GM21515 (cell line): ENCODE results near the gene EYS.
"Not testable (repeated sequence)": the region's sequence is repeated elsewhere in the genome, so short reads cannot be mapped to it uniquely, and the experiment has no call there.

Experiments
- ATAC-seq: cut with Tn5 transposase; IDR thresholded peaks from one replicate; pipeline ENCODE4 v1.9.1; 2021; ENCODE audit not compliant: unreplicated experiment

Gene EYS

DNA sequence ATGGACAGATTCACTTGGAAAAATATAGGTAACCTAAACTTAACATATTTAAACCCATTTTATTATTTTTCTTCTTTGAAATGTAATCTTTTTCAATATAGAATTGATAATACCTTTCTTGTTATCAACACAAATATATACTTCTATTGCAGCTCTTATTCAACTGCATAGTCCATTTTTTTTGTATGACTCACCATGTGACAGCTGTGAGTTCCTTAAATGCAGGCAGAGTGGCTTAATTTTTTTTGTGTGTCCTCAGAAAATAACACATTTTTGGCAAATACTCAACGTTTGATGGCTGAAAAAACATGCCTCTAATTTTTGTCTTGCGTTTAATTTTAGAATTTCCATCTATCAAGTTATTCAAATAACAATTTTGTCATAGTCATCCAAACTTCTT is 1616.7 kb downstream of the EYS start:
- ATAC-seq = no peak

DNA sequence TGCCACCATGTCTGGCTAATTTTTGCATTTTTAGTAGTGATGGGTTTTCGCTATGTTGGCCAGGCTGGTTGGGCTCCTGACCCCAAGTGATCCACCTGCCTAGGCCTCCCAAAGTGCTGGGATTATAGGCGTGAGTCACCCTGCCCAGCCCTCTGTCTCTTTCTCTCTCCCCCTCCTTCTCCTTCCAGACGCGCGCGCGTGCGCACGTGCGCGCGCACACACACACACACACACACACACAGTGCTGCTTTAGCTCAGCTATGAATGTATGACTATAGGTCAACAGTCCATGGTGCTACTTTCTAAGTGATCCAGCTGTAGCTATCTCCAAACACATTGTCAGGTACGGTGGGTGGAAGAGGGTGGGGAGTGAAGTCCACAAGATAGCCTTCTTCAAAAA is 1621.9 kb downstream of the EYS start:
- ATAC-seq = no peak

DNA sequence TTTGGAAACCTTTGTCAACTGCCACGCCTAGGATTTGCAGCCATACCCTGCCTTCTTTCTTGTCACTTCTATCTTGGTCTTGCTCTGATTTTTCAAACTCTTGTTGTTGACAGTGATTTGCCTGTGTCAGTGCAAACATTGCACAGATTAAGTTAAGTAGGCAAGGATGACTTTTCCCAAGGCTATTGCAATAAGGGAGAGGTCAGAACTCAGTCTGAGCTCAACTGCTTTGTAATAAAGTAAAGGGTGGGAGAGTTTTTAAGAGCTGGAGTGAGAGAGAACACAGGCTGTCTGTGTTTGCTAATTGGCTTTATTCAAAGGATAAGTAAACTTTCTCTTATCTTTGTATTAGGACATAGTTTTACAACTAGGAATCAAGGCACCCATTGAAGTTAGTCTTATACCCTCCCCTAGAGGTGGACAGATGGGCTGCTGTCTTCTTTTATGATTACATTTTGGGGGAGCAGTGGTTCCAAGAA is 1622.8 kb downstream of the EYS start:
- no peak for ATAC-seq

DNA sequence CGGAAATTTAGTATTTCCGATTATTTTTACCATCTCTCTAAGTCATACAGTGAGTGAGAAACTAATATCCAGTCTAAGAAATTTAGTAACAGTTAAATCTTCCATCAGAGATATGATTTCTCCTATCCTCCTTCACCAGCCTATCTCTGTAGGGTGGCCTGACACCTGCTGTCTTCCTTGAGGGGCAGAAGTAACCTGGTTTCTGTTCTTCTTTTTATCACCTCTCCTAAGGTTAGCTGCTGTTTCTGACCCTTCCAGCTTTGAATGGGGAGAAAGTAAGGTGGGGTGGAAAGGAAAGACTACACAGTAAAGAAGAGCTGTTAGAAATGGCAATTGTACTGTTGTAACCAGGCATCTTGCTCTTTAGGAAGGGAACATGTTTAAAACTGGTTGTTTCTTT is 1623.8 kb downstream of the EYS start:
- no peak for ATAC-seq

DNA sequence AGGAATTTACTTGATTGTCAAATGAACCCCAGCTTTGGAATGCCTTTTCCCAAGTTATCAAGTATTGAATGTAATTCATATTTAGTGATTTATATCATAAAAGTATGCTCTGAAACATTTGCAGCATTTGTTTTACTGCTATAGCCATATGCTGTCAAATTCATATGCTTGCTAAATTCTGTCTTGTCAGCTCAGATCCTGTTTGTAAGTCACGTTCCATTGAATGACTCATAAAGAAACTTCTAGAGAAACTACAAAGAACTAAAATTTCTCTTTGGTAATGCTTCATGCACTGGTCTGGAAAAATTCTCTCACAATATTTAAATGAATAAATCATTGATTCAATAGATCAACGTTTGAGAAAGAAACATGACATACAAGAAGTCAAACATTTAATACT is 1625.6 kb downstream of the EYS start:
- ATAC-seq = no peak

DNA sequence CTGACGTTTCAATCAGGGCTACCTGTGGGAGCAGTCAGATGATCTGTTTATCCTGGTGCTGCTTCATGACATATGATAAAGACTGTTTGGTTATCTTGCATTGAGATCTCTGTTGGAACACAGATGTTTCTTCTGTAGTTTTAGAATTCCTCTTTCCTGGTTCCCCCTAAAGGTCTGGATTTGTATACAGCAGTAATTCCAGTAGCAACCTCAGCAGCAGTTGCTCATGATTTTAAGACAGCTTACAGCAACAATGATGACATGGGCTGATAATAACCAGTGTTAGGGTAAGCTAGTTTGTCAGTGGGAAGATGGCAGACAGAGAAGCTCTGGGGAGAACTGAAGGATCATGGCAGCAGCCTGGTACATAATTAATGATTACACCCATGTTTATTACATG is 1632.0 kb downstream of the EYS start:
- ATAC-seq = no peak

DNA sequence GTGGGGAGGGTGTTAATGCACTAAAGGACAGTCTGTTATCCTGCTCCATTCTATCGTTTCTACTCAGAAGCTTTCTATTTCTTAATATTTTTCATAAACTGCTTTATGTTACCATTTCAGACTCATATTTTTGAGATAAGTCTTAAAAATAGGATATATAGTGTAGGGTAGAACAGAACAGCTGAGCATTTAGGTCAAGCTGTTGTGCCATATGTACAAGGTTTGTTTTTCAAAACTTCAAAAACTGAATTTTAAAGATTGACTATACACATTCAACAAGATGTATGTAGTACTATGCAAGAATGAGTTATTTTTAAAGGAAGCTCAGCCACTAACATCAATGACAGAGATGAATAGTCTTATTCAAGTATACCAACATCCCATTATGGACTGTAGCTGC is 1634.3 kb downstream of the EYS start:
- ATAC-seq = no peak

DNA sequence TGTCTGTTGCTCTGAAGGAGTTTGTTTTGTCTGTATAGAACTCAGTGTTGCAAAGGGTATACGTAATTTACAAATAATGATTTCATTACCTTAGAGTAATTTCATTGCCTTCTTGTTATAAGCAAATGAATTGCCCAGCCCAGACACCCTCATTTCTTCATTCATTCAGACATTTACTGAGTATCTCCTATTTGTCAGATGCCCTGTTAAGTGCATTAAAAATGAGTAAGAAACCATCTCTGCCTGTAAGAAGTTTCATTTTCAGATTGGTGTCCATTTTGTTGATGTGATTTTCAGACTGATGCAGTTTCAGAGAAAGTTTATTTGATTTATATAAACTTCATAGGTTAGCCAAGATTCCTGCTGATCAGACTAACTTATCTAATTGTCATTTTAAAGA is 1642.1 kb downstream of the EYS start:
- no peak for ATAC-seq

DNA sequence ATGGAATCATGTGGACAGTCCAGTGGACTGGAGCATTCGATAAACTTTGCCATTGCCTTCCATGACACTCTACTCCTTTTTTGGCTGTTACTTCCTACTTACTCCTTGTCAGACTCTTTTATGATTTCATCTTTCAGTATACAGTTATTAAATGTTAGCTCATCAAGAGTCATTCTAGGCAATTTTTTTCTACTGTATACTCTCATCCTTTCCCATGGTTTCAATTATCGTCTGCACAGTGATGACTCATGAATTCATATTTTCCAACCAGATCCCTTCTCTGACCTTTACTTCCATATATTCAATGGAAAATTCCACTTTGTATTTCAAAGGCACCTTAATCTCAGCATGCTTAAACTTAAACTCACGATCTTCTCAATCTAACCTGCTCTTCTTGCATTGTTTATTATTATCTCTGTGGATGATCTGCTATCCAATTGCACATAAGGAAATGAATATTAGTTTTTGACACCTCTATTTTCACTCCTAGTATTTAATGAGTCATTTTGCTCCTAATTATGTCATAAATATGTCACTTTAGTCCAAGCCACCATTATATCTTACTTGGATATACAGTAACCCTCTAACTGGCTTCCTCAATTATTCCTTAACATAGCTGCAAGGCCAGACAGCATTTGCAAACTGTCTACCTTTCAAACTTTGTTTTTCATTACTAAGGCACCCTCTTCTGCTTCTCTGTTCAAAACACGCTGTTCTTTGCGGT is 1643.9 kb downstream of the EYS start:
- ATAC-seq = no peak

DNA sequence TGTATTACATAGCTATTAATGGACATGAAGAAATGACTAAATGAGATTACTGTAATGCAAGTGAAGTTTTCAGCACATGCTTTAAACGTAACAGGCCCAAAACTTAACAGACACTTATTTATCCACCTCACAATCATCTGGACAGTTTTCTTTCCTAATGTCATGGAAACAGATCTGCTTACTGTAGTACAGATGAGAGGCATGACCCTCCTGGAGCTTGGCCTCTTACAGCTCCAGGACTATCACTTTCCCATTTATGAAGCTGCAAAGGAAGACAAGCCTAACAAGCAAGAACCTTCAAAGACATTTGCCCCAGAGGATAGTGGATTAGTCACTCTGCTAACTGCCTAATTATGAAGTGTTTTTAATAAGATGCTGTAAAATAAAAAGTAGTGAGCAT is 1652.2 kb downstream of the EYS start:
- ATAC-seq = no peak

DNA sequence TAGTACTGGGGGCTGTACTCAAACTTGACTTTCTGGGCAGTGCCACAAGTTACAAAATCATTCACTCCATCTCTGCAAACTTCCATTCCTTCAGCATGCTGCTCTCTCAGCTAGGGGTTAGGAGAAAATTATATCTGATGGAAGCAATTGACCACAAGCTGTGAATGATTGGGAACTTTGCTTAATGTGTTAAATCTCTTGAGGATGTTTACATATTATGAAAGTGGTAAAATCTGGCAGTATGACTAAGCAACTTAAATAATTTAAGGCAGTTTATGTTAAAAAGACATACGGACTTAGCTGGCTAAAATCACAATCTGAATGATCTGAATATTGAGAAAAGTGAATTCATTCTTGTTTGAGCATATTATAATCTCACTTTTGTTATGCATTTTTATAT is 1656.4 kb downstream of the EYS start:
- ATAC-seq = no peak

DNA sequence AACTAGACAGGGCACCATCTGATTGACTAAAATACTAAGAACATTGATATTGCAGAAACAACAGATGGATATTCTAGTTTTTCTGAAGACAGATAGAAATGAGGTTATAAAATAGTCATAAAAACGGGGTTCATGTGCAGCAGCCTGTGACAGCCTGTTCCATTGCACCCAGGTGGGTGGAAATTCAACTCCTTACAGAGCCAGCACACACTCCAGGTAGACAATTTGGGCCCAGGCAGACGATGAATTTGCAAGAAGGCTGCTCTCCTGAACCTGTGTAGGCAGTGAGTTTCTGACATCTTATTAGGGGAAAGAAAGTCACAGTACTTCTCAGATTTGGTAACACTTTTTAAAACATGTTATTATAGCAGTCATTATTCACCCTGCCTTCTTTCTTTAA is 1657.3 kb downstream of the EYS start:
- ATAC-seq = no peak

DNA sequence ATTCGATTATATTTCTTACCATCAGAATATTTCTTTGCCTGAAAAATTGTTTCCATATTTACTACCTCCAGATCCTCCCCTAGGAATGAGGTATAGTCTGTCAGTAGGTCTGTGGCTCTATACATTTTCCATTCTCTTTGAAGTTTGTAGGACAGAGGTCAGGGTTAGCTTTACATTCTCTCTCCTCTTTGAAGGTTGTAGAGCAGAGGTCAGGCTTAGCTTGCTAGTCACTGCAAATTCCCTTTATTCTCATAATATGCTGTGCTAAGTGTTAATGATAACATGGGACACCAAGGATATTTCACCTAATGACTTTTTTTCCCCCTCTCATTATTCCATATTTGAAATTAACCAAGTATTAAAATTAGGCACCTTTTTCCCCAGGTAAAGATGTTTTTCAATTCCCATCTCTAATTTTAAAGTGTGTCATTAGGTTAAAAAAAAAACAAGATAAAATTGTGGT is 1660.2 kb downstream of the EYS start:
- ATAC-seq = no peak

DNA sequence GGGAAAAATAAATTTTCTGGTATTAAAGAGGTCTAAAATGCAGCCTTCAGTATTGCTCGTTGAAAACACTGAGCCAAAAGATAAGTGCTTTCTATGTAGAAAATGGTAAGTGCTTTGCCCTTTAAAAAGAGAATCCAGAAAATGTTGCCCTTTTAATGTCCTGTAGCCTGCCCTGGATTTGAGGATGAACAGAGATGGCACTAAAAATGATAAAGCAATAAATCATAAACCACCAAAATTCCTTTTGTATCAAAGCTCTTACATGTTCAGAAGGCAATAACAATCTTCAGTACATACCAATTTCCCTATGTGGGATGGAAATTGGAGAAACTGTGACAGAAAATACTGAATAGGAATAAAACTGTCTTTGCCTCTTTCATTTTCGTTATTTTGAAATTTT is 1665.7 kb downstream of the EYS start:
- ATAC-seq = no peak

DNA sequence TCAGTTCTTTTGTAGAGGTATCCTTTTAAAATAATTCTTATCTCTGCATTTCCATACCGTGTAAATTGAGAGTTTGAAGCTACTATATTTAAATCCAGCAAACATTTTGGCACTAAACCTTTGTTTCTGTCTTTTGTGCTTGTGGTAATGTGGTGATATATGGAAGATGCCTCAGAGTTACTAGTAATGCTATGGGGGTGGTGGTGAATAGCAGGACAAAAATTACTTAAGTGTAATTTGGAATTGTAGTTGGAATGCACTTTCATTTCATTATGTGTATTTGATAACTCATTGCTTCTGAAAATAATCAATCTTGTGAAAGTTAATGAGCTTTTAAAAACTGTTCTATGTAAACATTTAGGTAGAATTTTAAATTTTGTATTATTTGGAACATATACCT is 1666.9 kb downstream of the EYS start:
- no peak for ATAC-seq

DNA sequence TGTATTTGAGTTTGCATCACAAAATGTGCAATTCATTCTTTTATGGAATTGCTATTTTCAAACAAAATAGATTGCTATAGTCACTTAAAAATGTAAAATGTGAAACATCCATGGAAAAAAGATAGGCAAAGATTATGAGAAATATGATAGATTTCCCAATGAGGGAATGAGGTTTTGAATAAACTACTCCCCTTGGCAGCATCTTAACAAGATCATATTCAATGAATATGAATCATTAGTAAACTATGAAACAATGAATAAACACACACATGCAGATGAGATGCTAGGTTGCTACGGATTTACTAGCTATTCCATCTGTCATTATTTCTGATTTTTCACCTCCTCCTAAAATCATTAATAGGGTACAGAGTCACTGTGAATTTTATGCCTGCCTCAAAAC is 1669.6 kb downstream of the EYS start:
- no peak for ATAC-seq

DNA sequence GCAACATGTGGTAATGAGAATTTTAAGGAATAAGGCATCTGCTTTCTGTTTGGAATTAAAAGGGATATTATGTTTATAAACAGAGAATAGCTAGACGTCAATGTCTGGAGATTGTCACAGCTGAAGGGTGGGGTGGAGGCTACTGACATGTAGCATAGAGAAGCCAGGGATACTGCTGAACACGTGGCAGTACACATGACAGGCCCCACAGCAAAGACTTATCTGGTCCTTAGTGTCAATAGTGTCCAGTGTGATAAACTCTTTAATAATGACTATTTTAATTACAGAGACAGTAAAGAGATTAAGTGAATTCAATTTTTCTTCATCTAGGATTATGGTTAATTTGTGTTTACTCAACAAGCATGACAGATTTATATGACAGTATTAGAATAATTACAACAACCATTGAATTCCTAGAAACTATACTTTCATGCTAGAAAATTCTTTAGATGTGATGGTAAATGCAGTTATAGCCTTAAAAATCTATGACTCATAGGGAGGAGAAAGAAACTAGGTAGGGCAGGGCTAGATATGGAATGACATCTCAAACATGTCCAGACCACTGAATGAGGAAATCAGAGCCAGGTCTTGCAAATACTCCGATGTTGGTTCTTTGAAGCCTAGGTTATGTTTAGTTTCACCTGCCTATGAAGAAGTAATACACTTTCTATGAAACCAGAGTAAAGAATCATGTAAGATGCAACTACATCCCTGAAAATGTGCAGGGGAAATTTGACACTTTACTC is 1671.9 kb downstream of the EYS start:
- ATAC-seq = no peak

DNA sequence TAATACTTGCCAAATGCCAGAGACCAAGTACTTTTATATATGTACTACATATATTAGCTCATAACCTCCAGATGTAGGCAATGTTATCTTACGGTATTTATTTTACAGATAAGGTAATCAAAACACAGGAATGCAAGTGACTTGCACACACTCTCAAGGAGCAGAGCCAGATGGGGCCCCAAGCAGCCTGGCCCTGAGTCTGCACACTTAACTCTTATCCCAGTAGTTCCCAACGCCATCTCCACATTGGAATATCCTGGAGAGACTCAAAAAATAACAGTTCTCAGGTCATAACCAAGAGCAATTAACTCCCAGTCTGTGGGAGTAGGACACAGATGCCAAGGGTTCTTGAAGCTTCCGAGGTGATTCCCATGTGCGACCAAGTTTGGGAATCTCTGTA is 1672.7 kb downstream of the EYS start:
- ATAC-seq = no peak

DNA sequence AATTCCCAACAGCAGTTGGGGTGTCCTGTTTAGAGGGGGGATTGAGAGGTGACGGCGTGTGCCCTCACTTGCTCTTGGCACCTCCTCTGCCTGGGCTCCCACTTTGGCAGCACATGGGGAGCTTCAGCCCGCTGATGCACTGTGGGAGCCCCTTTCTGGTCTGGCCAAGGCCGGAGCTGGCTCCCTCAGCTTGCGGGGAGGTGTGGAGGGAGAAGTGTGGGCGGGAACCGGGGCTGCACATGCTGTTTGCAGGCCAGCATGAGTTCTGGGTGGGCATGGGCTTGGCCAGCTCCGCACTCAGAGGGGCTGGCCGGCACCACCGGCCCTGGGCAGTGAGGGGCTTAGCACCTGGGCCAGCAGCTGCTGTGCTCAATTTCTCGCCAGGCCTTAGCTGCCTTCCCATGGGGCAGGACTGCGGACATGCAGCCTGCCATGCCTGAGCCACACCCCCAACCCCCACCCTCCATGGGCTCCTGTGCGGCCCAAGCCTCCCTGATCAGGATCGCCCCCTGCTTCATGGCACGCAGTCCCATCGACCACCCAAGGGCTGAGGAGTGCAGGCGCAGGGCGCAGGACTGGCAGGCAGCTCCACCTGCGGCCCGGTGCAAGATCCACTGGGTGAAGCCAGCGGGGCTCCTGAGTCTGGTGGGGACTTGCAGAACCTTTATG is 1675.9 kb downstream of the EYS start:
- ATAC-seq = not testable (repeated sequence)

DNA sequence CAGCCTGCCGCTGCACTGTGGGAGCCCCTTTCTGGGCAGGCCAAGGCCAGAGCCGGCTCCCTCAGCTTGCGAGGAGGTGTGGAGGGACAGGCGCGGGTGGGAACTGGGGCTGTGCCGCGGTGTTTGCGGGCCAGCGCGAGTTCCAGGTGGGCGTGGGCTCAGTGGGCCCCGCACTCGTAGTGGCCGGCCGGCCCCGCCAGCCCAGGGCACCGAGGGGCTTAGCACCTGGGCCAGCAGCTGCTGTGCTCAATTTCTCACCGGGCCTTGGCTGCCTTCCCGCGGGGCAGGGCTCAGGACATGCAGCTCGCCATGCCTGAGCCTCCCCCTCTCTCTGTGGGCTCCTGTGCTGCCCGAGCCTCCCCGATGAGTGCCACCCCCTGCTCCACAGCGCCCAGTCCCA is 1683.3 kb downstream of the EYS start:
- ATAC-seq = no peak

DNA sequence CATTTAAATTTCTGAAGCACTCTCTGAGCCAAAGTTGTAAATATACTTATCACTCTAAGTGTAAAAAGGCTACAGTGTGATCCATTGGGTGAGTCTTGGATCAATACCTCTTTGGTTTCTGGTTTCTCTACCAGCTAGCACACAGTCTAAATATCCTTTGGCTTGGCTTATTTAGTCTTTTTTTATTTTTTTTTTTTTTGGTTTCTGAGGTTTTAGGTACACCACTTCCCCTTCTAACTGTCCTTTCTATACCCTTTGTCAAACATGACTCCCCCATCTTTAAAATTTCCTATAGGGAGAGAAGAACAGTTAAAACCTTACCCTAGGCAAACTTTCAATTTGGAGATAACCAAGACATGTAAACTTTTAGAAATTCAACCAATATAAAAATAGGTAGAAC is 1692.4 kb downstream of the EYS start:
- ATAC-seq = no peak

DNA sequence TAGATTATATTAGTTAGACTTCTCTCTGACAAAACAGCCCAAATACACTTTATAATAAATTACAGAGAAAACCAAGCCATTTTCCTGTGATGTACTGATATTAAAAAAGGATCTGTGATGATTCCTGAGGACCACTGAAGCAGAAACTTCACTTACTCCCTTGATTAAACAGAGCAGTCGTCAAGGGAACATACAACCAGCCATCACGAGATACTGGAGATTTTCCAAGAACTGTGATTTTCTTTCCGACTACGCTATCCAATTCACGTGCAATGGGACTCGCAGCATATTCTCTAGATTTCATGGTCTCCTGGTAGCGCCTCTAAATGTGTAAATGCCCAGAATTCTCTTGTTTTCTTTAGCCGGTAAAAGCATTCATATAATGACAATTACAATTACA is 1694.0 kb downstream of the EYS start:
- ATAC-seq = no peak
